Loucy (cell line): ENCODE measurements around the gene RNU6-7.
A peak's percentile ranks its signal among the peaks of the same experiment; 100 is the strongest.

Experiments
- H2AFZ ChIP-seq: fragments of 200-600 bp; sonication (generic); 2 replicates; pipeline ENCODE4 v1.6.0; 2016; ENCODE audit warnings: antibody characterized with exemption, mild to moderate bottlenecking, low read length, moderate library complexity
- H3F3A ChIP-seq: fragments of 200-600 bp; 2 replicates; pipeline ENCODE4 v1.6.0; 2016; ENCODE audit warnings: antibody characterized with exemption, low read depth, mild to moderate bottlenecking
- H3K27me3 ChIP-seq: fragments of 200-600 bp; sonication (generic); 2 replicates; pipeline ENCODE4 v1.6.1; 2014; ENCODE audit warnings: low read length, mild to moderate bottlenecking; ENCODE audit not compliant: insufficient read depth, poor library complexity, severe bottlenecking
- H3K36me3 ChIP-seq: fragments of 200-600 bp; sonication (generic); 2 replicates; pipeline ENCODE4 v1.6.1; 2016; ENCODE audit warnings: low read length; ENCODE audit not compliant: insufficient read depth
- H3K4me1 ChIP-seq: fragments of 200-600 bp; sonication (generic); 2 replicates; pipeline ENCODE4 v1.5.1; 2014; ENCODE audit warnings: low read length, mild to moderate bottlenecking; ENCODE audit not compliant: insufficient read depth, poor library complexity, severe bottlenecking
- H3K4me2 ChIP-seq: fragments of 200-600 bp; sonication (generic); 2 replicates; pipeline ENCODE4 v1.6.0; 2014; ENCODE audit warnings: antibody characterized with exemption, low read length, low read depth, mild to moderate bottlenecking; ENCODE audit not compliant: poor library complexity, severe bottlenecking
- H3K4me3 ChIP-seq: fragments of 200-600 bp; sonication (generic); 2 replicates; pipeline ENCODE4 v1.5.1; 2014; ENCODE audit warnings: low read length, mild to moderate bottlenecking, mixed read lengths; ENCODE audit not compliant: poor library complexity, severe bottlenecking
- H3K79me2 ChIP-seq: fragments of 200-600 bp; sonication (generic); 2 replicates; pipeline ENCODE4 v1.6.1; 2014; ENCODE audit warnings: low read length; ENCODE audit not compliant: insufficient read depth
- H3K9ac ChIP-seq: fragments of 200-600 bp; sonication (generic); 2 replicates; pipeline ENCODE4 v1.6.0; 2014; ENCODE audit warnings: mild to moderate bottlenecking, low read depth, low read length, moderate library complexity; ENCODE audit not compliant: poor library complexity, severe bottlenecking
- H3K9me2 ChIP-seq: fragments of 200-600 bp; sonication (generic); replicated peaks from 2 replicates; pipeline ENCODE4 v1.6.1; 2016; ENCODE audit warnings: low read depth, low read length, mixed read lengths
- H3K9me3 ChIP-seq: fragments of 200-600 bp; sonication (generic); 2 replicates; pipeline ENCODE4 v1.6.1; 2014; ENCODE audit warnings: mild to moderate bottlenecking, antibody characterized with exemption, low read length, low read depth; ENCODE audit not compliant: insufficient read depth
- H4K20me1 ChIP-seq: fragments of 200-600 bp; sonication (generic); 2 replicates; pipeline ENCODE4 v1.6.0; 2014; ENCODE audit warnings: antibody characterized with exemption, low read length, mild to moderate bottlenecking; ENCODE audit not compliant: insufficient read depth, poor library complexity, severe bottlenecking
- CTCF ChIP-seq: fragments of 200-600 bp; sonication (generic); conservative IDR thresholded peaks from 2 replicates; pipeline ENCODE4 v1.5.1; 2014; ENCODE audit warnings: mild to moderate bottlenecking, antibody characterized with exemption, low read length
- EZH2phosphoT487 ChIP-seq: fragments of 200-600 bp; IDR thresholded peaks from 2 replicates; pipeline ENCODE4 v1.6.1; 2018; ENCODE audit warnings: antibody characterized with exemption, mild to moderate bottlenecking, moderate library complexity, borderline replicate concordance

RNU6-7 gene

DNA sequence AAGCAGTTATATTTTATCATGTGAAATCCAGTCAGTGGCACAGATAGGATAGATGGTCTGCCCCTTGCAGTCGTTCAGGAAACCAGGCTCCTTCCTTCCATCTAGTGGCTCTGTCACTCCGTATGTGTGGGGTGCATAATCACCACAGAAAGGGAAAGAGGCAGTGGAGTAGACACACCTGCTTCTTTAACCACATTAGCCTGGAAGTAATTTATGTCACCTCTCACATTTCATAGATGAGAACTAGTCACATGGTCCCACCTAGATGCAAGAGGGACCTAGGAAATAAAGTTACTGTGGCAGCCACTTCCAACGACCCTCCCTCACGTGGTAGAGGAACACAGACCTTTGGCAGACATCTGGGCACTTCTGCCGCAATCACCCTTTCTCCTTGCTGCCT, 15.5 kb downstream of the RNU6-7 start:
- no peak overlapping the region for H3K9ac ChIP-seq
- H3F3A ChIP-seq: 0 out of 2 replicates have a peak, but pooled peaks cover 3% of the 10 kb centered on the region
- no peaks in the 10 kb centered on the region for H3K9me3 ChIP-seq
- H3K27me3 ChIP-seq: no peaks in the 10 kb centered on the region
- no peaks in the 10 kb centered on the region for H3K9me2 ChIP-seq
- H3K36me3 ChIP-seq: no peaks in the 10 kb centered on the region
- no peak for TF ChIP-seq EZH2phosphoT487
- no peak for TF ChIP-seq CTCF
- H4K20me1 ChIP-seq: no peaks in the 10 kb centered on the region
- no peaks in the 10 kb centered on the region for H3K79me2 ChIP-seq
- peak overlapping the region; percentile 18; the same call in 1 of the 2 replicates for H2AFZ ChIP-seq
- peaks cover 8% of the 10 kb centered on the region for H3K4me1 ChIP-seq
- H3K4me3 ChIP-seq: peak overlapping the region; percentile 21
- peak overlapping the region; percentile 47 for H3K4me2 ChIP-seq

- no peaks in the 10 kb centered on the region for H4K20me1 ChIP-seq
- no peaks in the 10 kb centered on the region for H3K4me1 ChIP-seq
- H3K27me3 ChIP-seq: no peaks in the 10 kb centered on the region
- H3K79me2 ChIP-seq: no peaks in the 10 kb centered on the region
- H3K4me2 ChIP-seq: no peak overlapping the region
- H3K4me3 ChIP-seq: no peak overlapping the region
- H3K9me3 ChIP-seq: no peaks in the 10 kb centered on the region
- no peaks in the 10 kb centered on the region for H3F3A ChIP-seq
- TF ChIP-seq CTCF (peak; percentile 64), EZH2phosphoT487 (no peak)
- H2AFZ ChIP-seq: peak overlapping the region; percentile 42; the same call in 1 of the 2 replicates
- no peak overlapping the region for H3K9ac ChIP-seq
- H3K9me2 ChIP-seq: no peaks in the 10 kb centered on the region
- H3K36me3 ChIP-seq: no peaks in the 10 kb centered on the region
Observed at GRCh38 chr14:32224737-32225377, 23.0 kb downstream of the RNU6-7 start.

DNA sequence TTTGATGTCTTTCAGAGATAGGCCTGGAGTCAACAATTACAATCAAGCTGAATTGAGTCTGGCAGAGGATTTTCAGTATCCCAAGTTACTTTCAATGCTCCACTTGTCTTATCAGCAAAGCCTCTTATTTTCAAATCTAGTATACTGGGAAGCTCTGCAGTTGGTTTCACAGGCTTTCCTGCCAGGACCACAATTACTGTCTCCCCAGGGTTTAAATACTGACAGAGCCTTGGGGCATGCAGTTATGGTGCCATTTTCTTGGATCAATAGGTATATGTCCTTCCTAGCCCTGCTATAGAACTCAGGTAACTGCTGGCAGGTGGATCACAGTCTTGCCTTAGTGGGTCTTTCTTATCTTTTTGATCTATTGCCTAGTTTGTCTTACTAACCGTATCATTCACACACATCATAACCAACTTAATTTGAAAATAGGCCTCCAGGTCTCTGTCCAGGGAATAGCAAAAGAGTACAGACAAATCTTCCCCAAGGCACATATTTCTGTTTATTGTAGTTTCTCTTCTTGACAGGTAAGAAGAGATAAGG, 23.6 kb downstream of the RNU6-7 start:
- no peaks in the 10 kb centered on the region for H3F3A ChIP-seq
- H3K9me3 ChIP-seq: no peaks in the 10 kb centered on the region
- no peak overlapping the region for H3K4me2 ChIP-seq
- H3K9ac ChIP-seq: no peak overlapping the region
- TF ChIP-seq EZH2phosphoT487: no peak
- TF ChIP-seq CTCF: no peak
- H3K27me3 ChIP-seq: no peaks in the 10 kb centered on the region
- no peaks in the 10 kb centered on the region for H3K36me3 ChIP-seq
- H2AFZ ChIP-seq: no peak overlapping the region
- no peaks in the 10 kb centered on the region for H4K20me1 ChIP-seq
- no peaks in the 10 kb centered on the region for H3K4me1 ChIP-seq
- H3K9me2 ChIP-seq: no peaks in the 10 kb centered on the region
- no peaks in the 10 kb centered on the region for H3K79me2 ChIP-seq
- no peak overlapping the region for H3K4me3 ChIP-seq
